HG02970 (cell line): ENCODE measurements around the gene ANKRD23.
"Not testable (repeated sequence)": the region's sequence is repeated elsewhere in the genome, so short reads cannot be mapped to it uniquely, and the experiment has no call there.

Experiments used
- ATAC-seq: cut with Tn5 transposase; IDR thresholded peaks from one replicate; pipeline ENCODE4 v1.9.1; 2021; ENCODE audit warnings: mild to moderate bottlenecking, moderate library complexity, moderate number of reproducible peaks; ENCODE audit not compliant: unreplicated experiment, low FRiP score

ANKRD23 gene

GRCh38 chr2:96801005-96801785, 42.6 kb downstream of the ANKRD23 start:
- ATAC-seq: peak; percentile 52

- ATAC-seq: no peak
Observed at GRCh38 chr2:96800061-96801004, 43.5 kb downstream of the ANKRD23 start.

DNA sequence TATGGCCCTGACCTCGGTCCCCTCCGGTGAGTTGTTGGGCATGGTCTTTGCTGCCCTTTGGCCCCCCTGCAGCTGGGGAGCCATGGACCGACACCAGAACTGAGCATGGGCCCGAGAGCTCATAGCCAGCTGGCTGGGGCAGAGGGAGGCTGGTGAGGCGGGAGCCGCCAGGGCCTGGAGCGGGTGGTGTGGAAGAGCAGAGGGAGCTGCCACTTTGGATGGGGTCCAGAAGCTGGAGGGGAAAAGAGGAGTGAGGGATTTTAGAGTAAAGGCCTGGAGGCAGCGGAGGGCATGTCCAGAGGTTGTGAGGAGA, 44.2 kb downstream of the ANKRD23 start:
- ATAC-seq: no peak

GRCh38 chr2:96798733-96799622, 44.8 kb downstream of the ANKRD23 start:
- no peak for ATAC-seq

DNA sequence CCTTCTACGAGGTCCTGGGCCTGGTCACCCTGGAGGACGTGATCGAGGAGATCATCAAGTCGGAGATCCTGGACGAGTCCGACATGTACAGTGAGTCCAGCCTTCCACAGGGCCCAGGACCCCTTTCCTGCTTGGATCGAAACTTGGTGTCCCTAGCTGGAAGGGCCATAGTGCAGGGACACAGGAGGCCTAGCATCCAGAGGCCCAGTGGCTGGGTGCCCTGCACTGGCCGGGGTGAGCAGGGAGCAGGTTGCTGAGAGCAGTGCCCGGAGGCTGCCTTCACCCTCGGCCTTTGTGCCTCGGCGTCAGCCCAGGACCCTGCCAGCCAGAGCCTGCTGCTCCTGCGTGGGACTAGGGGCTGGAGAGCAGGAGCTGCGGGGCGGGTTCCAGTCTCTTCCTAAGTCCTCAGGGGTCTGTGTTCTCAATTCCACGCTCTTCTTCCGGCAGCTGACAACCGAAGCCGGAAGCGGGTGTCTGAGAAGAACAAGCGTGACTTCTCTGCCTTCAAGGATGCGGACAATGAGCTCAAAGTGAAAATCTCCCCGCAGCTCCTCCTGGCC, 46.7 kb downstream of the ANKRD23 start:
- ATAC-seq: no peak

DNA sequence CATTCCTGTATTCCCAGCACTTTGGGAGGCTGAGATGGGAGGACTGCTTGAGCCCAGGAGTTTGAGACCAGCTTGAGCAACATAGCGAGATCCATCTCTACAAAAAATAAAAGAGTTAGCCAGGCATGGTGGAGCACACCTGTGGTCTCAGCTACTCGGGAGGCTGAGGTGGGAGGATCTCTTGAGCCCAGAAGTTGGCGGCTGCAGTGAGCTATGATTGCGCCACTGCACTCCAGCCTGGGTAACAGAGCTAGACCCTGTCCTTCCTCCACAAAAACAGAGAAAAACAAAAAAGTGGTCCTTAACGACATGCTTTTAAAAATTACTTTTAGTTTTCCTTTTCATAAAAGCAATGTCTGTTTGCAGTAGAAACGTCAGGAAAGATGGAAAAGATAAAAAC, 47.3 kb downstream of the ANKRD23 start:
- not testable (repeated sequence) for ATAC-seq

GRCh38 chr2:96795076-96795475, 48.7 kb downstream of the ANKRD23 start:
- no peak for ATAC-seq

GRCh38 chr2:96792772-96793749, 50.8 kb downstream of the ANKRD23 start:
- ATAC-seq: no peak

GRCh38 chr2:96789245-96789617, 54.6 kb downstream of the ANKRD23 start:
- ATAC-seq: no peak

DNA sequence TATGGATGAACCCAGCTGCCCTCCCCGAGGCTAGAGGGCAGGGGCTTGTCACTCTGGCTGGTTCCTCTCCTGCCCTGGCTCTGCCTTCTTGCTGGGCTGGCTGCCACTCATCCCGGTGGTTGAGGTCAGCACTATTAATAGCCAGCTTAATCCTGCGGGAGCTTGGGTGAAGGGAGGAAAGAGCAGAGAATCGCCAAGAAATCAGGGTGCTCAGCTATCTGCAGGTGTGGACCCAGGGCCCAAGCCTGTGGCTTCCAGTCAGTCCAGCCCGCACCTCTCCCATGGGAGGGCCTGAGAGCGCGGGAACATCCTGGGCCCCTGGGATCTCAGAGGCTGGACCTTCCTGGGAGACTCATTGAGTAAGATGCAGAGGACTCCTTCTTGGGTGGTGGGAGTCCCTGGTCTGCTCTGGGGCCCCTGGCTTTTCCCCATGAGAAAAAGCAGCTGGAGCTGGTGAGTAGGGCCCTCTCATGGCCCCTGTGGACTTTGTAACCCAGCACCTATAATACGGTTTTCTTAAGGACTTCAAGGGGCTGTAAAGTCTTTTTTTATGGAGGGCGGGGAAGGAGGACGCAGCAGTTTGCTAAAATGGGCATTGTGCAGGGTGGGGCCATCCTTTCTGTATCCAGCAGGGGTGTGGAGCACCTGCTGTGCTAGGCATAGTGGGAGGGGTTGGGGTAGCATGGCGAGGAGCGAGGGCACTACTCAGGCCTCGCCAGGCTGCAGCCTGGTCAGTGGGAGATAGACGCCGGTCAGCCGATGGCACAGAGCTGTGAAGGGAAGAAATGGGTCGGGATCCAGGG, 55.2 kb downstream of the ANKRD23 start:
- no peak for ATAC-seq
